Stimulated activated CD4-positive, alpha-beta T cell treated with anti-CD3 and anti-CD28 coated beads, Interleukin-15, amount 100 ng/mL, for 1 hour (primary cell): ENCODE results near the gene METAP1.
"Not testable (repeated sequence)": the region's sequence is repeated elsewhere in the genome, so short reads cannot be mapped to it uniquely, and the experiment has no call there.

ENCODE experiments used
- DNase-seq, 2 donors: peaks; one replicate each; pipeline ENCODE4 v3.0.0-alpha.2; 2020; ENCODE audit warnings: low read depth in 1 of 2, low spot score in 1 of 2

The METAP1 gene

DNA sequence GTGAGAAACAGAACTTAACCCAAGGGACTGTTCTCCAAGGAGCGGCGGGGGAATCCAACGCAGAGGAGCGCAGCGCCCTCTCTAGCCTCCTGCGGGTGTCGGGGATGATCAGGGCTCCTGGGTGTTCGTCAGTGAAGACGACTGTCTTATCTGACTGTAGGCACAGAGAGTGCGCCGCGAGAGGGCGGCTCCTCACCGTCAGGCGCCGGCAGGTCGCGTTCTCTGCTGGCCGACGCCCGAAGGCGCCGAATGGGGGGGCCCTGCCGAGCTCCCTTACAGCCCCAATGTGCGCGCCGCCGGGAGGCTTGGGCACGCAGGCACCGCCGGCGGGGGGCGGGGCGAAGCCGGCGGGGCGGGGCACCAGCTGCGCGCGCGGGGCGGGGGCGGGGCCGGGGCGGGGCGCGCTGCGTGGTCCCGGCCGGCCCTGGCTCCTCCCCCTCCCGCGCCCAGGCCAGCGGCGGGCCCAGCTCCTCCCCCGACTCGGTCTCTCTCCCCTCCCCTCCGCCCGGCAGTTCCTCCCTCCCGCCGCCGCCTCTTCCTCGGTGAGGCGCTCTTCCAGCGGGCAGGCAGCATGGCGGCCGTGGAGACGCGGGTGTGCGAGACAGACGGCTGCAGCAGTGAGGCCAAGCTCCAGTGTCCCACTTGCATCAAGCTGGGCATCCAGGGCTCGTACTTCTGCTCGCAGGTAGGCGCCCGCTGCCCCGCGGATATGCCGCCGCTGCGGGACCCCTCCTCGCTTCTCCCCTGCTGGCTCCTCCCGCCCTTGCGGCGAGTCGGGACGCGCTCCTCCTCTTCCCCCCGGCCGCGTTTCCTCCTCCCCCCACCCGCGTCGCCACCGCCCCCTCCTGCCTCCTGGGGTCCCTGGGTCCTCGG, at the start of gene METAP1:
TSS of gene METAP1 (plus strand) at position 539 of the 873 bp plus-strand sequence. CDS start at position 572, 33 bp downstream.
- peak; percentile 92 to 94 for DNase-seq

DNA sequence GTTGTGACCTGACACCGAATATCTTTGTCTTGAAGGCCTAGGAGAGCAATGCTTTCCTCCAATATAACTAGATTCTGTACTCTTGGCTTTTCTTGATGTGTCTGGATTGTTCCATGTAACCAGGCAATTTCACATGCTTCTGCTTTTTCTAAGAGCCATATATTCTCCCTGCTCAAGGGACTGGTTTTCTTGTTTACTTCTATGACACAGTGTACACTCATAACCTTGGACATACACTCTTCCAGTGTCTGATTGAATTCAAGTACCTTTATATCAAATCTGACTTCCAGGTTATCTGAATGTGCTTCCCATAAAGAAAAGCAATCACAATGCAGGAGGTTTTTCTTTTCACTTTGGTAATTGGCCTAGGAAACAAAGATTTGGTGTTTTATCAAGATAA, 49.2 kb upstream of the METAP1 start:
- no peak for DNase-seq

DNA sequence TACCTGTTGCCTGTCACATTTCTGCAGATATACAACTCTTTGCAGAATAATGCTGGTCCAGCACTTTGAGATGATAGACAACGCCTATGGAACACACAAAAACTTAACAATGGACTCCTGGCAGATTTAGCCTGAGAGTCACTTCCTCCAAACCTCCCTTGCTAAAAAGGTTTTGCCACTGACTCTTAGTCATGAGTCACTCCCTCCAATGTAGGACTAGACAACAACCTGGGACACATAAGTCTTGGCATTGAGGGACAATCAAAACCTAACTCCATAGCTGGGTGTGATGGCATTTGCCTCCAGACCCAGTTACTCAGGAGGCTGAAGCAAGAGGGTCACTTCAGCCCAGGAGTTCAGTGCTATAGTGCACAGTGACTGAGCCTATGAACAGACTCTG, 44.6 kb upstream of the METAP1 start:
- DNase-seq = no peak

DNA sequence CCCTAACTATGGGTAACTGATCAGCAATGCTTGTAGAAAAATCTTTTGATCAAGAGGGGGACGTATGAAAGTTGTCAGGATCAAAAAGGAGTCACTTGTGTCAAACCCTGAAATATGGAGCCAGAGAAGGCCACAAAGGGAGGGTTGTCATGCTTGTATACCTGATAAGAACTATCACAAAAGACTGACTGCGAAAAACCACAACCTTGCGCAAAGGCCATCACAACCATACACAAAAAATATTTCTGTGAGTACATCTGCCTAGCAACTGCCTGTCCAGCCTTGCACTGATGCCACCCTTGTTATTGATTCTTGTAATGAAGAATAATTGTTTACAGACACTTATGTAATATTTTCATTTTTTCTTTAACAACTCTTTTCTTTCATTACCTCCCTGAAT, 43.8 kb upstream of the METAP1 start:
- no peak for DNase-seq

DNA sequence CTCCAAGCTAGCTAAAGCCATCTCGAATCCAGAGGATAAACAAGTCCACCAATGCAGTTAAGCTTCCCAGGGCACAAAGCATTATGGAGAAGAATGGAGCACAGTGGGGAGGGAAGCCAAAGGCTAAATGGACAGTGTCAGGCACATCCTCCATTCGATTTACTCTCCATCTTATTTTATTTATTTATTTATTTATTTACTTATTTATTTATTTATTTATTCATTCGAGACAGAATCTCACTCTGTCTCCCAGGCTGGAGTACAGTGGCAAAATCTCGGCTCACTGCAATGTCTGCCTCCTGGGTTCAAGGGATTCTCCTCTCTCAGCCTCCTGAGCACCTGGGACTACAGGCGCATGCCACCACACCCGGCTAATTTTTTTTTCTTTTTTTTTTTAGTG, 40.3 kb upstream of the METAP1 start:
- no peak for DNase-seq

DNA sequence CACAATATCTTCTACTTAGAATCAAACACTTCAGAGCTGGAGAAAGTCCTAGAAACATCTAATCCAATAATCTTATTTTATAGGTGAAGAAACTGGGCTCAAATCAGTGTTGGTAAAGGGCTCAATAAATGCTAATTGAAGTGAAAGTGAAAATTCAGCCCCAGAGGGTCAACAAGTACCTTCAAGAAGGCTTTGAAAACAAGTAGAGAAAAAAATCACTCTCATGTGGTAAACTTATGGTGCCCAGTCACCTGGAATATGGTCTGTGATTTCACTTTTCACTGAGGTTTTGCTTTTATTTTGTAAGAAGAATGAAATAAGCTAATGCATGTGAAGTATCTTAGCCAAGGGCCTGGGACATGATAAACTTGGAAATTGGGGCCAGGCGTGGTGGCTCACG, 37.5 kb upstream of the METAP1 start:
- DNase-seq = no peak

DNA sequence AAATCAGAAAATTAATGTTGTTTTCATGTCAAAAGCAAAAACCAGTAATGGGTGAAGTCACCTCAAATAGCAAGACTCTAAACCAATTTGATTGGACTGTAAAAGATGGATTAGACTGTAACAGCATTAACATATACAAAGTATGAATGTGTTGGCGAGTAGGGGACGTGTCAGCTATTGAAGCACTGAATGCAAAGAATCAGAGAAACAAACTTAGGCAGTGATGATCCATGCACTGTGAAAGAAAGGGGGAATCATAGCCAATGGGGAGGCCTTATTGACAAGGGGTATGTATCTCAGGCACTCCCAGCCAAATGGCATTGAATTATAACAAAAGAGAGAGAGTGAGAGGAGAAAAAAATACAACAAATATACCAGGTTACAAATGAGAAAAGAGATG, 36.1 kb upstream of the METAP1 start:
- DNase-seq = no peak

DNA sequence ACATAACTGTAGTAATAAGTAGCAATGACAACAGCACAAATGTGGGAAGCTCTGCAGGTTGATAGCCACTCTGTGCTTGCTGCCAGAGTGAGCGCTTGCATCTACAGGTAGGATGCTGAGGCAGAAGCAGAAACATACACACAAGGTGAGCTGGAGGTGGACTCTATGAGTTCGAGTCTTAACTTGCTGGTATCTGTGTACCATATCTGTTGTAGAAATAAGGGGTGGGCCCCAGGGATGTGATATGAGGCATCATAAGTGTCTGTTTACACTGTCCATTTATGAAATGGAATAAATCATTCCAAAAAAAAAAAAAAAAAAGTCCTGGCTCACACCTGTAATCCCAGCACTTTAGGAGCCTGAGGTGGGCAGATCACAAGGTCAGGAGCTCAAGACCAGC, 33.8 kb upstream of the METAP1 start:
- DNase-seq = no peak

DNA sequence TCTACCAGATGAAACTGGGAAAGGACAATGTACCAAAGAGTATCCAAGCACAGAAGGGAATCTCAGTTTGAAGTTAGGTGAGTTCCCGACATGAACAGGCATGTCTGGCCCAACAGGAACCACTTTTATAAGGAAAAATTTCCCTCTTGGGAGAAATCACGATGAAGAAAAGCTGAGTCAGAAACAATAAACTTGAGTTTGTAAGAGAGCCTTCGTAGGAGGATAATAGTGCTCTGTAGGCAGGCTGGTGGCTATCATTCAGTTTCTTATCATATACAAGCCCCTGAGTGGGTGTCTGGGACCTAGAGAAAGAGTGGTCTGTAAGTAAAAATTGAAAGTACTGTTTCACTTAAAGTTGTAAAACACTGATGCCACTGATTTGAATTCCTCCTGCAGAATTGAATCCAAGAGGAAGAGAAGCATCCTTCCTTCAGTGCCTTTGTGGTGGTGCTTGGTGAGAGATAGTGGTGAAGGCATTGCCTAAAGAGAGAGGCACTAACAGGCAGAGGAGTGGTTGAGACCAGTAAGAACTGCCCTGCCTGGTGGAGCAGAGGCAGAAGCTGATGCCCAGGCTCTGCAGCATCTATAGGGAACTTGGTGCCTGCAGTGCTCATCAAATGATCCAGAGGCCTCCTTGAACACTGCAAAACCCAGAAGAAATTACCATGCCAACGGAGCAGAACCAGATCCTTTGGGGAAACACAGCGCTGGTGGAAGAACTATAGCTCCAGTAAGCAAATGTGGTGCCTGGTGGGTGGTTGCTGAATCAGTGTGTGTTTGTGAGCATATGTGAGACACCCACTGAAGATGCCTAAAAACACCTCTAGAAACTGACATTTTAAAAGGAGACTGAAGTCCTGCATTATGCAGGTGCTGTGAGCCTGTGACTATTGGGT, 31.7 kb upstream of the METAP1 start:
- DNase-seq = no peak

DNA sequence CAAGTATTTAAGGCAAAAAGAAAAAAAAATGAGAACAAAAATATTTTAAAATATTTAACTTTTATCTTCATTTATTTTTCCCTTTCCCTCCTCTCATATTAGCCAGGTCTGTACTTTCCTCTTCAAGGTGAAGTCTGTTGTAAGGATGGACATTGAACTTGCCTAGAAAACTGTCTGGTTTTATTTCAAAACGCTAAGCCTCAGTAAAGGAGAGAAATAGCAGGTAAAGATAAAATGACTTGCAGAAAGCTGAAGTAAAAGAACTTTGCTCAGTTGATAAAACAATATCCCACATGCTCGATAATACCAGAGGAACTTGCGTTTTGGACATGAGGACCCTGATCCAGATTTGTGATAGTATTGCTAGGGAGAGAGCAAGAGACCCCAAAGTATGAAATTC, 28.6 kb upstream of the METAP1 start:
- no peak for DNase-seq

DNA sequence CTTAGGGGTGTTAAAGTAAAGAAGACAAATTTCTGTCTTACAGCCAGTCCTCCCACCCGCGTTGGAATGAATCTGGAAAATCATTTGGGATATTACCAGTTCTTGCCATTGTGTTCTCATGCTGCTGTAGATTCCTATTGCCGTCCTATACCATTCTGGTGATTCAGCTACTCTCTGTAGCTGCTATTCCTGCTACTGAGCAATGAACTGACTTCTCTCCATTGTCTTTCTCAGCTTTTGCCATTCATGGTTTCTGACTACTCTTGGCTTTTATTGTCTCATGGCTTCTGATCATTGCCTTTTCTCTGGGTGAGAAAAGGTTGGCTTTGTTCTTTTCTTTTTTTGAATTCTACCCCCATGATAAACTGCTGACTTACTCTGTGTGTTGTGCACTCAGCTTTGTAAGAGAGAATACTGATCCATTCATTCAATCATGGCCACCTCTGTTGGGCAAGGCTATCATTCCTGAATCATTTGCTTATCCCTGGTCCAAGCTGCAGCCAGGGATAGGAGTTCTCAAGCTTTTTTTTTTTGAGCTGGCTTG, 27.7 kb upstream of the METAP1 start:
- no peak for DNase-seq

DNA sequence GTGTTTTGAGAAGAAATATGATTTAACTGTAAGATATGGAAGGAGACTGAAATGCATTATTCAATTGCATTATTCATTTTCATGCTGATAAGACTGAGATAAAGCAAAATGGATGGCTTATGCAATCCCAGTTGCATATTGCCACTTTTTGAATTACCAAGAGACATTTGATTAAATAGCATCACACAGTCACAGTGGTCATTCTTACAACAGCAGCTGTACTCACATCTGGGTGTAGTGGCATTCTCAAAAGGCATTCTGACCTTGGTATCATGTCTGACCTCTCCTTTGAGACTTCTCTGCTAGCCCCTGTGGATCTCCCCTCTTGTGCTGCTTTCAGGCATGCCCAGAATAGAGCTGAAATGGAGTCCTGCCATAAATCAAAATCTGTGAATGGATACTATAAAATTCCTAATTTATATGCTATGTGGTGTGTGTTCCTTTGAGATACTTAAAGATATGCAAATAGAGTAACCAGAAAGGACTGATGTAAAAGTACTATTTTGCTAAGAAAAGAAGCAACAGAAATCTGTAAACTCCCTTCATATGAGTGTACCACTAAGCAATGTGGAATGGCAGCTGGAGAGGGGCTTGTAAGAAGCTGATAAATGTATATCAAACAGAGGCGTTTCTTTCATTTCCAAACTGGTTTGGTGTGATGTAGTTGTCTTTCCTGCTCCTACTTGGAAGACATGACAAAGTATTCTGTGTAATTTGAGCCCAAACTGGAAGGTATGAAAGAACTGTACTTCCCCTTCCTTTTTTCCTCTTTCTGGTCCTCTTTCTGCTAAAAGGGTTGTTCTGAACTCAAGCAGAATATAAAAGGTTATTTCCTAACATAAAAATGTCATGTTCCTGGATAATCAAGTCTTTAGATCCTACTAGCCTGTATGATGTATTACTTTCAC, 25.4 kb upstream of the METAP1 start:
- no peak for DNase-seq

DNA sequence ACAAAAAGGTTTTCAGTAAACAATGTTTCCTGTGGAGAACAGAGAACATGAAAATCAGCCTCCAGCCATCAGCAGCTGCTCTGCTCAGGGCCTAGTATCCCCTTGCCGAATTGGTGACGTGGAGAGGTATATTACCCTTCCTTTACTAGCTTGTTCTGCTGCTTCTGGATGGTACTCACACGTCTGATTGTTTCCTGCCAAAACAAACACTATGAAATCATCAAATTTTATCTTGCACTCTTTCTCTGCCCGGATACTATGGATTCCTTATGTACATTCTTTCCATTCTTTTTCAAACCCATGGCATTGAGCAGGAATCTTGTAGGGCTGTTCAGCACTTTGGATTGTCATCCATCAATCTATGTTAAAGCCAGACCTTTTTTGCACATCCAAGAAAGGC, 18.8 kb upstream of the METAP1 start:
- no peak for DNase-seq

DNA sequence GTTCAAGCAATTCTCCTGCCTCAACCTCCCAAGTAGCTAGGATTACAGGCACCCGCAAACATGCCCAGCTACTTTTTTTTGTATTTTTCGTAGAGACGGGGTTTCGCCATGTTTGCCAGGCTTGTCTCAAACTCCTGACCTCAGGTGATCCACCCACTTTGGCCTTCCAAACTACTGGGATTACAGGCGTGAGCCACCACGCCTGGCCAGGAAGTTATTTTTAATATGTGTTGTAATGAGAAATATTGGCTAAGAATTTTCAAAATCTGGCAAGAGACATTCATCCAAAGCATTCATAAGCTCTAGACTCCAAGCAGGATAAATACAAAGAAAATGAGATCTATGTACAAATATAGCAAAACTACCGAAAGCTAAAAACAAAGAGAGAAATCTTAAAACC, 18.0 kb upstream of the METAP1 start:
- DNase-seq = no peak

DNA sequence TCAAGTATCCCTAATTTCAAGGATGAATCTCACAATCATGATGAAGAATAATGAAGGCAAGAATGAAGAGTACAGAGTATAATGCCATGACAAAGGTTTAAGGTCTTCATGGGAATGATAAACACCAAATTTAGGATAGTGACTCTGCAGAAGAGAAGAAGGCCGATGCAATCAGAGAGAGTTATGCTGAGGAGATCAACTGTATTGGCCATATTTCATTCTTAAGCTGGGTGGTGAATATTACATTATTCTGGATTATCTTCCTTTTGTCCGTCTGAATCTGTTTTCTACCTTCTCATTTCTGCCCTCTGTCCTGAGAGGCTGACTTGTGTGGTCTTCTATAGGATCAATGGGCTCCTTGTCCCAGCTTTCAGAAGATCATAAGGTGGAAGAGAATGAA, 7.8 kb upstream of the METAP1 start:
- DNase-seq = no peak

DNA sequence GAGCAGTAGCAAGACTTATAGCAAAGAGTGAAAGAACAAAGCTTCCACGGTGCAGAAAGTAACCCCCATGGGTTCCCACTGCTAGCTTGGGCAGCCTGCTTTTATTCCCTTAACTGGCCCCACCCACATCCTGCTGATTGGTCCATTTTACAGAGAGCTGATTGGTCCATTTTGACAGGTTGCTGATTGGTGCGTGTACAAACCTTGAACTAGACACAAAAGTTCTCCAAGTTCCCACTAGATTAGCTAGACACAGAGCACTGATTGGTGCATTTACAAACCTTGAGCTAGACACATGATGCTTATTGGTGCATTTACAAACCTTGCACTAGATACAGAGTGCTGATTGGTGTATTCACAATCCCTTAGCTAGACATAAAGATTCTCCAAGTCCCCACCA, 2.7 kb upstream of the METAP1 start:
- not testable (repeated sequence) for DNase-seq

DNA sequence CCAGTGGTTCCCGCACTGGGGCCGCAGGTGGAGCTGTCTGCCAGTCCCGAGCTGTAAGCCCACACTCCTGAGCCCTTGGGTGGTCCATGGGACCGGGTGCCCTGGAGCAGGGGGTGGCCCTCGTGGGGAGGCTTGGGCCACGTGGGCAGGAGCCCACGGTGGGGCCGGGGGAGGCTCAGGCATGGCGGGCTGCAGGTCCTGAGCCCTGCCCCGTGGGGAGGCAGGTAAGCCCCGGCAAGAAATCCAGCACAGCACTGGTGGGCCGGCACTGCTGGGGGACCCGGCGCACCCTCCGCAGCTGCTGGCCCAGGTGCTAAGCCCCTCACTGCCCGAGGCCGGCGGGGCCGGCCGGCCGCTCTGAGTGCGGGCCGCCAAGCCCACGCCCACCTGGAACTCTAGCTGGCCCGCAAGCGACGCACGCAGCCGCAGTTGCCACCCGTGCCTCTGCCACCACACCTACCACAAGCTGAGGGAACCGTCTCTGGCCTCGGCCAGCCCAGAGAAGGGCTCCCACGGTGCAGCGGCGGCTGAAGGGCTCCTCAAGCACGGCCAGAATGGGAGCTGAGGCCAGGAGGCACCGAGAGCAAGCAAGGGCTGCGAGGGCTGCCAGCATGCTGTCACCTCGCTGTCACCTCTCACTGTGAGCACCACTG, 2.0 kb upstream of the METAP1 start:
- no peak for DNase-seq

DNA sequence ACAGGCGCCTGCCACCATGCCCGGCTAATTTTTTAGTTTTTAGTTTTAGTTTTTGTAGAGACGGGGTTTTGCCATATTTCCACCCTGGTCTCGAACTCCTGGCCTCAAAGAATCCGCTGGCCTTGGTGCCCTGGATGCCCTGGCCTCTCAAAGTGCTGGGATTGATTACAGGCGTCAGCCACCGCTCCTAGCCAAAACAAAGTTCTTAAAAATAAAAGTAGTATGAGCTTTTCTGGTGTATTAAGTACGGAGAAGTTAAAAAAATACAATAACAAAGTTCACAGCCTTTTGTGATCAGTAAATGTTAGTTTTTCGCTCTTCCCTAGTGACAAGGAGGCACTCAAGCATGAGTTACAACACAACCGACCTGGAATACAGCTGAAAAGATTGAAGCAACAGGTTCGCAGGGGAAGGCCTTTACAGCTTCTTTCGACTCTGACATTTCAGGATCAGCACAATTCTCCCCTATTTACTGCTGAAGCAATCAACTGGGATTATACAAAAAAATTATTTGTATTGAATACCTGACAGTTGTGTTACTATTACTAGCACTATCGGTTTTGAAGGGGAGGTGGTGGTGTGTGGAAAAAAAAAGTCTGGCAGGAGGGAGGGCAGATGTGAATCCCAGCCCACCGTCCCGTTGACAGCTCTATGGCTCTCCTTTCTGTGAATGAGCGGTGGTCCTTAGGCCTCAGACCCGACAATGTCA, 893 bp upstream of the METAP1 start:
- DNase-seq = no peak

DNA sequence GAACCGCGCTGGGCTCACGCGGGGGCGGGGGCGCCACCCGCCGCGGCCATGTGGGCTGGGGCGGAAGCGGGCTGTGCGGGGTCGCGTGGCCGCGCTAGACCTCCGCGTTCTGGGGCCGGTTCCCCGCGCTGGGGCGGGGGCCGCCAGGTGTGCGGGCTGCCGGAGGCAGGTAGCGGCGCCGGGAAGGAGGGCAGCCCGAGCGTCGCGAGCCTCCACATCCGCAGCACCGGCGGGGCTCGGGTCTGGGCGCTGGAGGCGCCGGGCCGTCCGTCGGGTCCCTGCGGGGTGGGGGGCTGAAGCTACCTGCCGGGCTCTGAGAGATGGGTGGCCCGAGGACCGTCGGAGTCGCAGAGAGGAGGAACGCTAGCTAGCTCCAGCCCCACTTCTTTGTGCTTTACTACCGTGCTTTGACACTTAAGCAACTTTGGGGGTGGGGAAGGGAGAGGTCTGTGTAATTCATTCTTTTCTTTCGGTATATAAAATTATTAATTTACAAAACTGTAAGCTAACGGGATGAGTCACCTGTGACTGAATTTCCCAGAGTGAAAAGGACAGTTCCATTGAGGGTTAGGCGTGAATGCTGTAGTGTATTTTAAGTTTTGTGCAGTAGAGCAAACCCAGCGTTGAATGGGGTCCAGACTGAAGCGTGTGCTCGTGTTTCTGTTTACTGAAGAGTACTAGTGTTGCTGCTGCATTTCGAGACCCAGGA, 689 bp downstream of the METAP1 start:
- peak in 1 of 2 donors; percentile 7 for DNase-seq
